GM11168 (cell line): ENCODE results near the gene AKAP5.

Experiments
- in situ Hi-C: fragments of 300-500 bp; cut with MboI; formaldehyde crosslinking; loops from one replicate; pipeline ENCODE4 v1.12.0; 2022; ENCODE audit warnings: low sequenced_read_pairs; ENCODE audit not compliant: unreplicated experiment

The AKAP5 gene

GRCh38 chr14:64522591-64523355 lies 57.5 kb downstream of the AKAP5 start:
- in situ Hi-C loops = no loop called here
